ENCODE results near the gene PAM. TPM values are rescaled to one million over a fixed set of nuclear protein-coding genes. Genes with fewer than 3 reads are reported as not detected.
"Not testable (repeated sequence)": the region's sequence is repeated elsewhere in the genome, so short reads cannot be mapped to it uniquely, and the experiment has no call there.

The PAM gene
- total RNA-seq, 1 donor from 2014 or later = 51.3 TPM

GRCh38 chr5:102903074-102903871 lies 148.2 kb downstream of the PAM start:
- no peak for ATAC-seq

DNA sequence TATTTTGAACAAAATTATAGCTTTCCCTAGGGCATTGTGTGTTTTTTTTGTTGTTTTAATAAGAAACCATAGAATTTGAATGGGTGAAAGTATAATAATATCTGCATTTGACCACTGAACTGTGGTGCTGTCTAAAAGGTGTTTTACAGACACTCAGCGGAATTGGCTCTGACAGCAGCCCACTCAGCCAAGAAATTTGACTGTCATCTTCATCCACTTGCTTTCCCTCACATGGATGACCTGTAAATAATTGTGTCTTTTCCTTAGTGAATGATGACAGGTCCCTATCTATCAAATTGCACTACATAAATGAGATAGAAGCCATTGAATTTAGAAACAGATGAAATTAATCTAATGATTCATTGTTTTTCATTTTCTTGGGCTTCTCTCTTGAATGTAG lies 150.0 kb downstream of the PAM start:
- no peak for ATAC-seq

DNA sequence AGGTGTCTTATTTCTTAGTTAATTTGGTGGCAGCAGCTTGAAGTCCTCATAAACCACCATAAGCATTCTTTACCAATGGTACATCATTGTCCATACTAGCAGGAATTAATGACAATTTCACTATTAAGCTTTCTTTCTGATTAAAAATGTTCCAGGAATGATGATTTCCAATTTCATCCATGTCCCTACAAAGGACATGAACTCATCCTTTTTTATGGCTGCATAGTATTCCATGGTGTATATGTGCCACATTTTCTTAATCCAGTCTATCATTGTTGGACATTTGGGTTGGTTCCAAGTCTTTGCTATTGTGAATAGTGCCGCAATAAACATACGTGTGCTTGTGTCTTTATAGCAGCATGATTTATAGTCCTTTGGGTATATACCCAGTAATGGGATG lies 152.0 kb downstream of the PAM start:
- ATAC-seq = not testable (repeated sequence)

GRCh38 chr5:102910240-102911226 lies 155.4 kb downstream of the PAM start:
- no peak for ATAC-seq

GRCh38 chr5:102911973-102912372 lies 156.9 kb downstream of the PAM start:
- no peak for ATAC-seq

GRCh38 chr5:102916109-102916508 lies 161.0 kb downstream of the PAM start:
- ATAC-seq = no peak

DNA sequence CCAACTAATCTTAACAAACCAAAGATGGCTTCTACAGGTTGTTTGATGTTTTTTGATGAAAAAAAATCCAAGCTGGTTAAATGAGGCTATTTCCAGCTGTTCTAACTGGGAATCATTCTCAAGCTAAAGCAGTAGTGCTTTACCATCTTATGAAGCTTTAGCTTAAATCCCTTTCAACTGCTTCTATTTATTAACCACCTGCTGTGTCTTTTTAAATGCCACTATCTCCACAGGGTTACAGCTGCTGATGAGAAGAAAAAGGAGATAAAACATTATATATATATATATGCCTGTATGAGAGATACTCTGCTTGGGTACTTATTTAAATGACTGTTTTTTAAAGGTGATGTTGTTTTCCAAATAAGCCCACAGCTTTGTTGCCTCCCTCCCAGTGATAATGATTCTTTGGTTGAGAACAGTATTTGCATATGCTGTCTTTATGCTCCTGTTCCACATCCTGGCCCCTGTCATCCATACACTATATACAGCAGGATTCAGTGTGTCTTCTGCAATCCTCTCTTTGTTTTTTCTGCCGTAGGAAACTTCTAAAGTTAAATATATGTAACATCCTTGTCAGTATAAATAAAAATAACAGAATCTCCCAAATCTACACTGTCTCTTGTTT lies 164.0 kb downstream of the PAM start:
- ATAC-seq = no peak

GRCh38 chr5:102920762-102921161 lies 165.7 kb downstream of the PAM start:
- no peak for ATAC-seq

- no peak for ATAC-seq
Observed at GRCh38 chr5:102921341-102922044, 166.4 kb downstream of the PAM start.

- no peak for ATAC-seq
Observed at GRCh38 chr5:102922111-102922720, 167.1 kb downstream of the PAM start.

GRCh38 chr5:102922799-102923477 lies 167.8 kb downstream of the PAM start:
- no peak for ATAC-seq

- no peak for ATAC-seq
Observed at GRCh38 chr5:102924963-102925362, 169.9 kb downstream of the PAM start.

DNA sequence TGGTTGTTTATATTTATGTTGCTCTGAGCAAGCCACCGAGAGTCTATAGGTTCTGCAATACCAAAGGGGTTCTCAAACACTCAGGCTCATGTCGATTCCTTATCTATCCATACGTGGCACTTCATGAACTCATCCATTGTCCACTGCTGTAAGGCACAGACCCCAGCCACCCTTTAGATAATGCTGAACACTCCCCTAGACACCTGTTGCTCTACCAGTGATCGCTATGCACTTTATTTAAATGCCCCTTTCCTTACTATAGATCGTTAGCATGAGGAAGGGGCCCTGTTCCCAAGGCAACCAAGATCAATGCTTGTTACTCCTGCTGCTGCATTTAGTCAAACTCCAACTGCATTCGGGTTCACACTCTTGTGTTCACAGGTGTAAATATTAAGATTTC lies 171.9 kb downstream of the PAM start:
- ATAC-seq = no peak

GRCh38 chr5:102930244-102930643 lies 175.1 kb downstream of the PAM start:
- no peak for ATAC-seq

GRCh38 chr5:102931085-102931725 lies 176.1 kb downstream of the PAM start:
- no peak for ATAC-seq

- ATAC-seq = no peak
Observed at GRCh38 chr5:102932781-102933180, 177.7 kb downstream of the PAM start.

- ATAC-seq = no peak
Observed at GRCh38 chr5:102933316-102933715, 178.2 kb downstream of the PAM start.

DNA sequence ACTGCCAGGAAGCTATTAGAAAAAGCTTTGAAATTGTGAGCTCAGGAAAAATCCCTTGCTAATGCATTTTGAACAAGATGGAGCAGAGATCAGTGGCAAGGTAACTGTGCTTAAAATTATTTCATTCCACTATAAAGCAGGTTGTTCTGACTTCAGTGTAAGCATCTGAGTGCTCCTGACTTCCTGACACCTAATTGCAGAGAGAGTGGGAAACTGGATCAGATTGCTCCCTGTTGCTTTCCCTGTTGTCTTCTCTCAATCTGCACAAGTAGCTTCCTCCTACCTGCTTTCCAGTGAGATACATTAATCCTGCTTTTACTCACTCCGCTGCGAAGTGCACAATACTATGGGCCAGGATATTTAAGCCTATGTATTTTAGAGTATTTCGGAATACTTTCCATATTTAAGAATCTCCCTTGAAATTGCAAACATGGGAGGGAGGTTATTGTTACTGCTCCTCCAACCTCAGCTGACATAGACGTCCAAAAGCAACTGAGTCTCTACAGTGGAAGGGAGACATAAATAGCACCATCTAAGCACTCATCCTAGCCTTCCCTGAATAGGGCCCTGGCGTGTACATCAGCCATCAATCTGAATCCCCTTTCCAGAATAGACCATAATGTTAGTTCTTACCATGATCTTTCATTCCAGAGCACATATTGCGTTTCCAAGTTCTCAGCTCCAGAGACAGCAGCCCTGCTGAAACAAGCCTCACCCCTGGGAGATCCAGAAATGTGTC lies 178.8 kb downstream of the PAM start:
- no peak for ATAC-seq

DNA sequence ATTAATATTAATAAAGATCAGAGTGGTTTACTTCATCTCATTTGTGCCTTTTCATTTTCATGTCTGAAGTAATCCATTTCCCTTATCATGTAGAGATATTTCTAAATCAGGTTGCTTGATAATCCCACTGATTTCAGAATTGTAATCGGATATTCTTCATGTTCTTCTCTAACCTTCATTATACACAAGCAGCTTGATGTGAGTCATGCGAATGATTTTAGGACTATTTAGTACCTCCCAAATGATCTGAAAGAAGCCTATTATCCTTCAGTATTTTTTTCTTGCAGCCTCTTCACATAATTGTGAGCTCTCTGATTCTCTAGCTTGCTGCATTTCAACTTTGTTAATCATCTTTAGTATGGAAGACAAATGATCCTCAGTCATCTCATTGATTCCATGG lies 182.8 kb downstream of the PAM start:
- ATAC-seq = no peak

DNA sequence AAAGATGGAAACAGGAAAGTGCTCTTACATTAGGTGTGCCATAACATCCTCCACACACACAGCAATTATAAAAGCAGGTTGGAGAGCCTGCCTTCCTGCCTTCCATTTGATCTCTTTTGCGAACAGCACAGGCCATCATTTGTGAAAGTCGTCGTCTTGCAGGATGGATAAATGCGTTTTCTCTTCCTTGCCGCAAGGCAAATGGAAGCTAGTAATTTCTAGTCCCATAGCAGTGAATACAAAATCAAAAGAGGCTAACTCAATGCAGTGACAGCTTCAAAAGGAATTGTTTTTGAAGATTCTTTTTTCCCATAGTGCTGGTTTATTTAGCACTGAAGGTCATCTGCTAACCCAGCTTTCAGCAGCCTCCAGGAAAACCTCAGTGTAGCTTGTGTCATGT lies 186.0 kb downstream of the PAM start:
- no peak for ATAC-seq
